Measurements from ENCODE around the gene ZRANB3. TPM values are rescaled to one million over a fixed set of nuclear protein-coding genes. Genes with fewer than 3 reads are reported as not detected.

The ZRANB3 gene
- total RNA-seq, 1 experiment from 2014 or later = 14.5 TPM

DNA sequence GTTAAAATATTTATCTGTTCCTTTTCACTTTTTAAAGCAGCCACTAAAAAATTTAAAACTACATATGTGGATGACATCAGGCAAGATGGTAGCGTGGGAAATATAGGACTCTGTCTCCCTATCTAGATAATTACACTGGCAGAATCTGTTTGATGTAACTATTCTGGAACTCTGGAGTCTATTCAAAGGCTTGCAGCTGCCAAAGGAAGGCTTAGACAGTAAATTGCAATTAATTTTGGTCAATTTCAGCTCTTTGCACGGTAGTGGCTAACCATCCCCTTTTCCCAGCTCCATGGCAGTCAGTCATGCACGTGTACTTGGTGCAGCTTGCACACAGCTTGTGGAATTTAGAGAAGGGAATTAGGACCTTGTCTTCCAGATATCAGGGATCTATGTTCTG lies 343.7 kb downstream of the ZRANB3 start:
- TF ChIP-seq, protein P1, sequence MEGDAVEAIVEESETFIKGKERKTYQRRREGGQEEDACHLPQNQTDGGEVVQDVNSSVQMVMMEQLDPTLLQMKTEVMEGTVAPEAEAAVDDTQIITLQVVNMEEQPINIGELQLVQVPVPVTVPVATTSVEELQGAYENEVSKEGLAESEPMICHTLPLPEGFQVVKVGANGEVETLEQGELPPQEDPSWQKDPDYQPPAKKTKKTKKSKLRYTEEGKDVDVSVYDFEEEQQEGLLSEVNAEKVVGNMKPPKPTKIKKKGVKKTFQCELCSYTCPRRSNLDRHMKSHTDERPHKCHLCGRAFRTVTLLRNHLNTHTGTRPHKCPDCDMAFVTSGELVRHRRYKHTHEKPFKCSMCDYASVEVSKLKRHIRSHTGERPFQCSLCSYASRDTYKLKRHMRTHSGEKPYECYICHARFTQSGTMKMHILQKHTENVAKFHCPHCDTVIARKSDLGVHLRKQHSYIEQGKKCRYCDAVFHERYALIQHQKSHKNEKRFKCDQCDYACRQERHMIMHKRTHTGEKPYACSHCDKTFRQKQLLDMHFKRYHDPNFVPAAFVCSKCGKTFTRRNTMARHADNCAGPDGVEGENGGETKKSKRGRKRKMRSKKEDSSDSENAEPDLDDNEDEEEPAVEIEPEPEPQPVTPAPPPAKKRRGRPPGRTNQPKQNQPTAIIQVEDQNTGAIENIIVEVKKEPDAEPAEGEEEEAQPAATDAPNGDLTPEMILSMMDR (IDR thresholded peaks at IDR 0.05; ENCODE audit: unreplicated experiment) = no peak
- intact Hi-C loops (cut with micrococcal nuclease; ENCODE audit: unreplicated experiment) = no loop called here
- H3K4me3 Mint-ChIP-seq (ENCODE audit: low read depth, unreplicated experiment) = no peak overlapping the region
- BruUV-seq (replicated peaks) = no TSS peak
- no peak for DNase-seq
- CTCF ChIA-PET = no interaction called here
- H3K27ac Mint-ChIP-seq (ENCODE audit: unreplicated experiment) = no peak overlapping the region
- peaks cover 3% of the 10 kb centered on the region for H3K9me3 Mint-ChIP-seq (ENCODE audit: low read depth, unreplicated experiment)
- no peaks in the 10 kb centered on the region for H3K27me3 Mint-ChIP-seq (ENCODE audit: unreplicated experiment)
- H3K4me1 Mint-ChIP-seq (ENCODE audit: low read depth, unreplicated experiment) = no peaks in the 10 kb centered on the region
- H3K36me3 Mint-ChIP-seq (ENCODE audit: insufficient read depth, unreplicated experiment) = no peaks in the 10 kb centered on the region

DNA sequence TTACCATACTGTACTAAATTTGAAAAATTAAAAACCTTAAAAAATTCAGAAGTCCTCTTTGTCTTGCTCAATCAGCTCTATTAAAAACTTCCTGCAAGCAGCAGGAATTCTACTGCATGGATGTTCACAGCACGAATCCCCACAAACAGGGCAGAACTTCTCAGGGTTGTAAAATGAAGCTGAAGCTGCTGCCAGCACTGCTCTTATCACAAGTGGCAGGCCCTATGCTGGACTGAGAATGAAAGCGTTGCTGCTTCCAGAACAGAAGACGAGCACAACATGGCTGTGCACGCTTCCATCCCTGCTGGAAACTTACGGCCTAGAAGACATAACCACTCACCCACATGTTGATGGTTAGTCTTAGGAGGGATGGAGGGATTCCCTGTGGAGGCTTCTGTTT lies 345.0 kb downstream of the ZRANB3 start:
- no peak overlapping the region for H3K4me3 Mint-ChIP-seq (ENCODE audit: low read depth, unreplicated experiment)
- CTCF ChIA-PET = no interaction called here
- peaks cover 4% of the 10 kb centered on the region for H3K36me3 Mint-ChIP-seq (ENCODE audit: insufficient read depth, unreplicated experiment)
- BruUV-seq (replicated peaks) = no TSS peak
- no peak overlapping the region for H3K27ac Mint-ChIP-seq (ENCODE audit: unreplicated experiment)
- intact Hi-C loops (cut with micrococcal nuclease; ENCODE audit: unreplicated experiment) = no loop called here
- H3K9me3 Mint-ChIP-seq (ENCODE audit: low read depth, unreplicated experiment) = peaks cover 3% of the 10 kb centered on the region
- TF ChIP-seq, protein P1 (IDR thresholded peaks at IDR 0.05; ENCODE audit: unreplicated experiment) = no peak
- DNase-seq = no peak
- no peaks in the 10 kb centered on the region for H3K4me1 Mint-ChIP-seq (ENCODE audit: low read depth, unreplicated experiment)
- no peaks in the 10 kb centered on the region for H3K27me3 Mint-ChIP-seq (ENCODE audit: unreplicated experiment)

DNA sequence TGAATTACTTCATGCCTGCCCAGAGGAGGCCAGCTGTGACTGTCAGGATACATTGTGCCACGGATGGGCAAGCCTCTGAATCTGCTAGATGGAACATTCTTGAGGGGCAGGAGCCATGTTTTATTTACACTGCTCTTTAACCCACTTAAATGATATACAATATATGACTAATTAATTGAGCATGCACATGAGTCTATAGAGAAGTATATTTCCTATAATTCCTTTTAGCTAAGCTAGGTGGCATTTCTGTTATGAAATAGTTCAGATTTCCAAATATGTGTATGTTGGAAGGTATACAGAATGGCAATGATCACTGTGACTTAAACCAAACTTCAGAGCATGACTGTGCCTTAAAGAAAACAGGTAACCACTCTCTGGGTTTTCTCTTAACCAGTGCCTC lies 347.2 kb downstream of the ZRANB3 start:
- intact Hi-C loops (cut with micrococcal nuclease; ENCODE audit: unreplicated experiment) = no loop called here
- Mint-ChIP-seq H3K4me3 (ENCODE audit: low read depth, unreplicated experiment) (no peak overlapping the region), H3K36me3 (ENCODE audit: insufficient read depth, unreplicated experiment) (peaks cover 8% of the 10 kb centered on the region), H3K9me3 (ENCODE audit: low read depth, unreplicated experiment) (no peaks in the 10 kb centered on the region), H3K4me1 (ENCODE audit: low read depth, unreplicated experiment) (no peaks in the 10 kb centered on the region), H3K27ac (ENCODE audit: unreplicated experiment) (no peak overlapping the region), H3K27me3 (ENCODE audit: unreplicated experiment) (no peaks in the 10 kb centered on the region)
- no peak for DNase-seq
- no TSS peak for BruUV-seq (replicated peaks)
- TF ChIP-seq, protein P1 (IDR thresholded peaks at IDR 0.05; ENCODE audit: unreplicated experiment) = no peak
- CTCF ChIA-PET = no interaction called here

DNA sequence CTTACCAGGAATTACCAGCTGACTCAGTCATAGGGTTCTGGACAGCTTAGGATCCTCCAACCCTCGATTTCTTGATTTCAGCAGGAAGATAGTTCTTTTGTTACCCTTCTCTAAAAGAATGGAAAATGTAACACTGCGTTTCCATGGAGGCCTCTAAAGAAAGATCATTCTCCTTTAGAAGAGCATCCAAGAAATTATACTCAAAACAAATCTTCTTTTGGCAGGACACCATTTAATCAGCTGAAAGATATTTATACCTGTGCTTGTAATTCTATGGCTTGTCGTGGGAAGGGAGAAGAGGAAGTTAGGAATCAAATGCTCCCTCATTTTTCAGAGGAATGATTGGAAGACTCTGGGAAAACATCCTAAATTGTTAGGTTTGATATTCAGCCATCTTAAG lies 348.4 kb downstream of the ZRANB3 start:
- TF ChIP-seq, protein P1 (IDR thresholded peaks at IDR 0.05; ENCODE audit: unreplicated experiment) = no peak
- BruUV-seq (replicated peaks) = no TSS peak
- peaks cover 8% of the 10 kb centered on the region for H3K36me3 Mint-ChIP-seq (ENCODE audit: insufficient read depth, unreplicated experiment)
- no peak for DNase-seq
- intact Hi-C loops (cut with micrococcal nuclease; ENCODE audit: unreplicated experiment) = no loop called here
- no peaks in the 10 kb centered on the region for H3K27me3 Mint-ChIP-seq (ENCODE audit: unreplicated experiment)
- CTCF ChIA-PET = no interaction called here
- no peaks in the 10 kb centered on the region for H3K9me3 Mint-ChIP-seq (ENCODE audit: low read depth, unreplicated experiment)
- no peak overlapping the region for H3K27ac Mint-ChIP-seq (ENCODE audit: unreplicated experiment)
- no peak overlapping the region for H3K4me3 Mint-ChIP-seq (ENCODE audit: low read depth, unreplicated experiment)
- no peaks in the 10 kb centered on the region for H3K4me1 Mint-ChIP-seq (ENCODE audit: low read depth, unreplicated experiment)

DNA sequence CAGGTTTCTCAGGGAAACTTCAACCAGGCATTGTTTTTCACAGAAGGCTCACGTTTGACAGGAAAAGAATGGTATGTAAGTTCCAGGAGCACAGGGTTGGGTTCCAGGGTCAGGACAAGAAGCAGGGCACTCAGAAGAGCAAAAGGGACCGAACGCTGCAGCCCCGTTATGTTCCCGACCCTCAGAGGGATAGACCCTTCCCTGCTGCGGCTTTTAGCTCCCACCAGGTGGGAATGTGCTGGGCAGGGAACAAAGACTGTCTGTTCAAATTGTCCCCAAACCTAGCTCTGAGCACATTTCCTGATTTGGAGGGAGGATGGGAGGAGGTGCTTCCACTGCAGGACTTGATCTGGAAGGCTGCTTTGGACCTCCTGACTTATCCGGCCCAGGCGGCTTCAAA lies 348.8 kb downstream of the ZRANB3 start:
- Mint-ChIP-seq H3K27me3 (ENCODE audit: unreplicated experiment) (no peaks in the 10 kb centered on the region), H3K27ac (ENCODE audit: unreplicated experiment) (no peak overlapping the region), H3K4me1 (ENCODE audit: low read depth, unreplicated experiment) (no peaks in the 10 kb centered on the region), H3K4me3 (ENCODE audit: low read depth, unreplicated experiment) (no peak overlapping the region), H3K9me3 (ENCODE audit: low read depth, unreplicated experiment) (no peaks in the 10 kb centered on the region), H3K36me3 (ENCODE audit: insufficient read depth, unreplicated experiment) (peaks cover 8% of the 10 kb centered on the region)
- TF ChIP-seq, protein P1 (IDR thresholded peaks at IDR 0.05; ENCODE audit: unreplicated experiment) = no peak
- CTCF ChIA-PET = no interaction called here
- DNase-seq = no peak
- intact Hi-C loops (cut with micrococcal nuclease; ENCODE audit: unreplicated experiment) = no loop called here
- no TSS peak for BruUV-seq (replicated peaks)

All from Calu3 (cell line).